Measurements from ENCODE around the gene SGO1. TPM values are rescaled to one million over a fixed set of nuclear protein-coding genes. Genes with fewer than 3 reads are reported as not detected.
A peak's percentile ranks its signal among the peaks of the same experiment; 100 is the strongest.

Gene SGO1
- polyA plus RNA-seq (0.44 to 3.4 TPM (median 2.6 TPM) in 3 replicates), polyA minus RNA-seq (0.20 to 2.4 TPM (median 2.1 TPM) in 3 replicates)
- not detected for polyA plus RNA-seq (2011; ENCODE audit: low read depth)
- polyA plus RNA-seq (2011; cell fraction: cytosol; rRNA removed): 0.87 and 1.1 TPM in 2 replicates
- polyA plus RNA-seq (2011; cell fraction: nucleus; rRNA removed): 0.27 and 0.79 TPM in 2 replicates
- 3.5 TPM in 1 of 2 replicates, not detected in the other for polyA plus RNA-seq (2012; ENCODE audit: low replicate concordance)
- not detected for polyA minus RNA-seq (2011; cell fraction: cytosol; rRNA and poly(A)+ RNA removed)
- polyA minus RNA-seq (2011; cell fraction: nucleus; rRNA and poly(A)+ RNA removed): 0.53 and 0.85 TPM in 2 replicates

DNA sequence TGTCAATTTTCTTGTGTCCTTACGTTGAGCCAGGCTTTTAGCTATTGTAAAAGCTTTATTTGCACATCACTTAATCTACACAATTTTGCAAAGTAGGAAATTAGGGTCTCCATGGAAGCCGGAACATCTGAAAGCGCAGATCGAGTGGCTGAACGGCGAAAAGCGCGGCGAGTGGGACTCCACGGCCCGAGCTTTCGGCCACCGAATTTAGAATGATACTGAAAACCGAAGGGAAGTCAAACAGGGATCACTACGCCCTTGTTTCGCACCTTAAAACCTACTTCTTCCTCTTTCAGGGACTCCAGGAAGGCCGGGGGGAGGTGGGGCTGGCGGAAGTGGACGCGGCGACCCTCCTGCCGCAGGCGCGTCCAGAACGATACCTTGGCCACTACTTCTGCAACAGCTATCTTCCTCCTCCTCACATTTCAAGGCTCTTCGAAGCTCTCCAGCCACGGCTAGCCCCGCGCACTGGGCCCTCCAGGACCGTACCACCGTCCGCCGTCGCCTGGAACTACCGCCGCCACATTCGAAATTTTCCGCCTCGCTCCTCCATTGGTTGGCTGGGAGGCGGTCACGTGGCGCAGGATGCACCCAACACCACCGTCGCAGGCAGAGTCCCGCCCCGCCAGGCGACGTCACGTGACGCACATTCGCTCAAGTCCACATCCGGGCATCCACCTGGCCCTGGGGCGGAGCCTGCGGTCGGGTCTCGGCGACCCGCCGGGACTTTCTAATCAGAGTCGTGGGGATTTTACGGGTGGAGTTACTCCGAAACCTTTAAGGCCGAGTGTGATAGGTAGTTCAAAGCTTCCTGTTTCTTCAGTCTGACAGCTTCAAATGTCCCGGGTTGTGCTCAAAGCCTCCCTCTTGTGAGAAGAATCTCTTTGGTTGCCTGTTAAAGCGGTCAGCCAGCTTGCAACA lies at the start of gene SGO1:
SGO1 (minus strand) TSS at position 528 of the 921 bp plus-strand sequence. CDS start 2,179 bp downstream, outside the sequence.
- Histone ChIP-seq H3K4me2 (ENCODE audit: control insufficient read depth, extremely low read depth, insufficient read depth, low read depth, low read length) (peak within 1 kb of the TSS; percentile 92), H3K9me3 (ENCODE audit: control insufficient read depth, low read depth, low read length) (no peaks in the 10 kb centered on the region), H3K27ac (ENCODE audit: control insufficient read depth, insufficient read depth, low read length) (peak within 1 kb of the TSS; percentile 87), H3K27me3 (ENCODE audit: control insufficient read depth, extremely low read depth, insufficient read depth, low read length) (no peaks in the 10 kb centered on the region), H3K9ac (ENCODE audit: control insufficient read depth, extremely low read depth, insufficient read depth, low read length) (peak within 1 kb of the TSS; percentile 88), H3K9me1 (ENCODE audit: control insufficient read depth, extremely low read depth, insufficient read depth, low read length) (no peaks in the 10 kb centered on the region), H4K20me1 (ENCODE audit: control insufficient read depth, extremely low read depth, insufficient read depth, low read length) (no peaks in the 10 kb centered on the region), H3K4me3 (ENCODE audit: control insufficient read depth in 2 of 3, extremely low read depth in 1 of 3, insufficient read depth in 2 of 3, low read depth in 1 of 3, low read length in 3 of 3) (peak within 1 kb of the TSS; percentile 62 to 88 (median 88)), H2AFZ (ENCODE audit: control insufficient read depth, low read length) (peak within 1 kb of the TSS; percentile 99), H3K4me1 (ENCODE audit: control insufficient read depth, extremely low read depth, insufficient read depth, low read length) (peaks cover 10% of the 10 kb centered on the region), H3K79me2 (ENCODE audit: control insufficient read depth, insufficient read depth, low read length) (peaks cover 19% of the 10 kb centered on the region), H3K36me3 (ENCODE audit: control insufficient read depth in 2 of 2, extremely low read depth in 1 of 2, insufficient read depth in 2 of 2, low read length in 2 of 2) (no peaks in the 10 kb centered on the region)
- dilution Hi-C loops (cut with MboI; ENCODE audit: extremely low pct_ligation_motif_present, low sequenced_read_pairs): no loop called here
- DNase-seq (ENCODE audit: low read depth, low spot score) (peak; percentile 81), FAIRE-seq (peak; percentile 34)
- no peak for TF ChIP-seq EZH2 (IDR thresholded peaks at IDR 0.05; ENCODE audit: low read length)
- TF ChIP-seq, protein P1, sequence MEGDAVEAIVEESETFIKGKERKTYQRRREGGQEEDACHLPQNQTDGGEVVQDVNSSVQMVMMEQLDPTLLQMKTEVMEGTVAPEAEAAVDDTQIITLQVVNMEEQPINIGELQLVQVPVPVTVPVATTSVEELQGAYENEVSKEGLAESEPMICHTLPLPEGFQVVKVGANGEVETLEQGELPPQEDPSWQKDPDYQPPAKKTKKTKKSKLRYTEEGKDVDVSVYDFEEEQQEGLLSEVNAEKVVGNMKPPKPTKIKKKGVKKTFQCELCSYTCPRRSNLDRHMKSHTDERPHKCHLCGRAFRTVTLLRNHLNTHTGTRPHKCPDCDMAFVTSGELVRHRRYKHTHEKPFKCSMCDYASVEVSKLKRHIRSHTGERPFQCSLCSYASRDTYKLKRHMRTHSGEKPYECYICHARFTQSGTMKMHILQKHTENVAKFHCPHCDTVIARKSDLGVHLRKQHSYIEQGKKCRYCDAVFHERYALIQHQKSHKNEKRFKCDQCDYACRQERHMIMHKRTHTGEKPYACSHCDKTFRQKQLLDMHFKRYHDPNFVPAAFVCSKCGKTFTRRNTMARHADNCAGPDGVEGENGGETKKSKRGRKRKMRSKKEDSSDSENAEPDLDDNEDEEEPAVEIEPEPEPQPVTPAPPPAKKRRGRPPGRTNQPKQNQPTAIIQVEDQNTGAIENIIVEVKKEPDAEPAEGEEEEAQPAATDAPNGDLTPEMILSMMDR (optimal IDR thresholded peaks at IDR 0.05 in 1 of 3, IDR thresholded peaks at IDR 0.05 in 1 of 3, conservative IDR thresholded peaks at IDR 0.05 in 1 of 3; ENCODE audit: extremely low read depth in 1 of 3, insufficient read depth in 2 of 3, low read length in 3 of 3): no peak

DNA sequence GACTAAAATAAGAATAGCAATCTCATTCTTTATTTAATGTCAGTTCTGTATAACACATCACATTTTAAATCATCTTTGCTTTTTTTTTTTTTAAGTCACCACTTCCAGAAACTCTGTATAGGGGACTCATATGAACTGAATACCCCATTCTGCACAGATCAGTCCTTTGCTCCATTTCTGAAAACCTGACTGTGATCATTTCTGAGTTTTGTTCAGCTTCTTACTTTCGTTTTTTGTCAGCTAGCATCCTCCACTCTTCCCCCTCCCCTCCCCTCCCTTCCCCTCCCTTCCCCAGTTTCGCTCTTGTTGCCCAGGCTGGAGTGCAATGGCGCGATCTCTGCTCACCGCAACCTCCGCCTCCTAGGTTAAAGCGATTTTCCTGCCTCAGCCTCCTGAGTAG lies 49.8 kb upstream of the SGO1 start:
- Histone ChIP-seq H3K9me3 (ENCODE audit: control insufficient read depth, low read depth, low read length) (no peaks in the 10 kb centered on the region), H3K27me3 (ENCODE audit: control insufficient read depth, extremely low read depth, insufficient read depth, low read length) (no peaks in the 10 kb centered on the region), H3K36me3 (ENCODE audit: control insufficient read depth in 2 of 2, extremely low read depth in 1 of 2, insufficient read depth in 2 of 2, low read length in 2 of 2) (no peaks in the 10 kb centered on the region), H3K9me1 (ENCODE audit: control insufficient read depth, extremely low read depth, insufficient read depth, low read length) (no peaks in the 10 kb centered on the region), H3K79me2 (ENCODE audit: control insufficient read depth, insufficient read depth, low read length) (no peaks in the 10 kb centered on the region), H3K4me2 (ENCODE audit: control insufficient read depth, extremely low read depth, insufficient read depth, low read depth, low read length) (no peak overlapping the region), H3K4me1 (ENCODE audit: control insufficient read depth, extremely low read depth, insufficient read depth, low read length) (no peaks in the 10 kb centered on the region), H3K4me3 (ENCODE audit: control insufficient read depth in 2 of 3, extremely low read depth in 1 of 3, insufficient read depth in 2 of 3, low read depth in 1 of 3, low read length in 3 of 3) (no peak overlapping the region), H3K27ac (ENCODE audit: control insufficient read depth, insufficient read depth, low read length) (no peak overlapping the region), H3K9ac (ENCODE audit: control insufficient read depth, extremely low read depth, insufficient read depth, low read length) (no peak overlapping the region), H2AFZ (ENCODE audit: control insufficient read depth, low read length) (no peak overlapping the region), H4K20me1 (ENCODE audit: control insufficient read depth, extremely low read depth, insufficient read depth, low read length) (no peaks in the 10 kb centered on the region)
- FAIRE-seq (no peak), DNase-seq (ENCODE audit: low read depth, low spot score) (no peak)
- dilution Hi-C loops (cut with MboI; ENCODE audit: extremely low pct_ligation_motif_present, low sequenced_read_pairs): no loop called here
- TF ChIP-seq, protein P1 (optimal IDR thresholded peaks at IDR 0.05 in 1 of 3, IDR thresholded peaks at IDR 0.05 in 1 of 3, conservative IDR thresholded peaks at IDR 0.05 in 1 of 3; ENCODE audit: extremely low read depth in 1 of 3, insufficient read depth in 2 of 3, low read length in 3 of 3): no peak
- TF ChIP-seq EZH2 (IDR thresholded peaks at IDR 0.05; ENCODE audit: low read length): no peak

All from keratinocyte (primary cell).